PC-3 (cell line): ENCODE data around the gene MYO3A. TPM values are rescaled to one million over a fixed set of nuclear protein-coding genes. Genes with fewer than 3 reads are reported as not detected.
"Not testable (repeated sequence)": the region's sequence is repeated elsewhere in the genome, so short reads cannot be mapped to it uniquely, and the experiment has no call there.

Experiments
- ATAC-seq: fragments of 200-7000 bp; cut with Tn5 transposase; 2 replicates; pipeline ENCODE4 v1.9.1; 2020; ENCODE audit warnings: mild to moderate bottlenecking, moderate library complexity
- BruUV-seq: library from RNA; stranded (reverse); fragments of 400-500 nt; replicated peaks from 2 replicates; lab custom pipeline; 2021; lab: Mats Ljungman, UMichigan
- CTCF ChIA-PET: fragments of 300-600 bp; sonication (Branson Sonifier 250); formaldehyde crosslinking; loops from one replicate; lab custom pipeline; 2022; ENCODE audit warnings: antibody characterized with exemption; lab: Charles Lee
- POLR2A ChIA-PET: fragments of 300-600 bp; sonication (Branson Sonifier 250); formaldehyde crosslinking; loops from one replicate; lab custom pipeline; 2022; ENCODE audit warnings: antibody characterized with exemption; ENCODE audit not compliant: unreplicated experiment; lab: Charles Lee
- DNase-seq: peaks from one replicate; pipeline ENCODE4 v3.0.0-alpha.2; 2015
- H2AFZ ChIP-seq: fragments of 300-600 bp; sonication (generic); 2 replicates; pipeline ENCODE4 v1.6.0; 2016; ENCODE audit warnings: antibody characterized with exemption, low read length
- H3F3A ChIP-seq: fragments of 300-600 bp; sonication (generic); one replicate; pipeline ENCODE4 v1.6.0; 2017; ENCODE audit warnings: antibody characterized with exemption, low read length, control low read depth, mild to moderate bottlenecking; ENCODE audit not compliant: unreplicated experiment
- H3K27ac ChIP-seq: fragments of 300-600 bp; sonication (generic); 2 replicates; pipeline ENCODE4 v1.5.1; 2016; ENCODE audit warnings: mild to moderate bottlenecking, low read length
- H3K27me3 ChIP-seq: fragments of 300-600 bp; sonication (generic); 2 replicates; pipeline ENCODE4 v1.6.1; 2016; ENCODE audit warnings: low read length, mixed read lengths
- H3K36me3 ChIP-seq: fragments of 300-600 bp; sonication (generic); 2 replicates; pipeline ENCODE4 v1.6.1; 2016; ENCODE audit warnings: low read depth, mixed run types, low read length, mixed read lengths
- H3K4me1 ChIP-seq: fragments of 300-600 bp; sonication (generic); 2 replicates; pipeline ENCODE4 v1.5.1; 2016; ENCODE audit warnings: low read length; ENCODE audit not compliant: insufficient read depth
- H3K4me2 ChIP-seq: fragments of 300-600 bp; sonication (generic); 2 replicates; pipeline ENCODE4 v1.6.0; 2016; ENCODE audit warnings: low read length
- H3K4me3 ChIP-seq: fragments of 300-600 bp; sonication (generic); 2 replicates; pipeline ENCODE4 v1.5.1; 2016; ENCODE audit warnings: mild to moderate bottlenecking, low read length, mixed read lengths
- H3K79me2 ChIP-seq: fragments of 300-600 bp; sonication (generic); 2 replicates; pipeline ENCODE4 v1.6.1; 2017; ENCODE audit warnings: low read length, mixed read lengths
- H3K9ac ChIP-seq: fragments of 300-600 bp; sonication (generic); 2 replicates; pipeline ENCODE4 v1.6.0; 2016; ENCODE audit warnings: mild to moderate bottlenecking, low read length
- H3K9me2 ChIP-seq: fragments of 300-600 bp; sonication (generic); replicated peaks from 2 replicates; pipeline ENCODE4 v1.6.1; 2016; ENCODE audit warnings: mixed run types, low read length, mixed read lengths
- H3K9me3 ChIP-seq: fragments of 300-600 bp; sonication (generic); 2 replicates; pipeline ENCODE4 v1.6.1; 2016; ENCODE audit warnings: low read length, mixed read lengths
- H4K20me1 ChIP-seq: fragments of 300-600 bp; sonication (generic); 2 replicates; pipeline ENCODE4 v1.6.1; 2016; ENCODE audit warnings: low read length, mixed read lengths
- EZH2 ChIP-seq: fragments of 300-600 bp; sonication (generic); IDR thresholded peaks from one replicate; pipeline ENCODE4 v1.6.1; 2017; ENCODE audit warnings: antibody characterized with exemption, mild to moderate bottlenecking, low read length; ENCODE audit not compliant: unreplicated experiment
- EZH2phosphoT487 ChIP-seq: fragments of 300-600 bp; sonication (generic); IDR thresholded peaks from 2 replicates; pipeline ENCODE4 v1.6.1; 2018; ENCODE audit warnings: mild to moderate bottlenecking, antibody characterized with exemption, low read length, borderline replicate concordance
- intact Hi-C: fragments of 100-400 bp; cut with micrococcal nuclease; formaldehyde crosslinking; loops from 2 replicates; pipeline ENCODE4 v1.9.0; 2023
- total RNA-seq: library from RNA; depleted of rRNA; stranded (reverse); fragments of >200 nt; gene quantifications from 2 replicates; pipeline ENCODE4 v1.2.3, GENCODE V29; 2014
- TF ChIP-seq, protein P1 (sequence below): fragments of 300-600 bp; sonication (generic); conservative IDR thresholded peaks from 2 replicates; pipeline ENCODE4 v1.5.1; 2017; ENCODE audit warnings: antibody characterized with exemption, low read depth, mild to moderate bottlenecking, low read length

The MYO3A gene
- total RNA-seq, 1 experiment from 2014 or later = not detected

DNA sequence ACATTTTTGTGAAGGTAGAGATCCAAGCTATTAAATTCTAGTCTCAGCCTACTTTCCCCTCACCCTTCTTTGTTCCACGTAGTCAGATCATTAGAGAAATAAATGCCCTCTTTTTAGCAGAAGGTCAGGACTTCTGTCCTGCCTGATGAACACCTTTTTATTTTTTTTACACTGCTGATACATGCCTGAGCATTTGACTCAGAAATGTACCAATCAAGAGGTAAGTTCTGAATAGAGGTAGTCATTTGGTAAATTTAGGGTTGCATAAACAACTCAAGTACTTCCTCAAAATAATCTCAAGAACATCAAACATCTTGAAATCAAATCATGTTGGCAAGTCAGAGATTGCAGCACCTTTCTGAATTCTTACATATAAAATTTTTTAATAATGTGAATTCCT, 133.7 kb downstream of the MYO3A start:
- no peaks in the 10 kb centered on the region for H3K27me3 ChIP-seq
- ChIA-PET POLR2A (no interaction called here), CTCF (no interaction called here)
- TF ChIP-seq EZH2 = no peak
- TF ChIP-seq, protein P1, sequence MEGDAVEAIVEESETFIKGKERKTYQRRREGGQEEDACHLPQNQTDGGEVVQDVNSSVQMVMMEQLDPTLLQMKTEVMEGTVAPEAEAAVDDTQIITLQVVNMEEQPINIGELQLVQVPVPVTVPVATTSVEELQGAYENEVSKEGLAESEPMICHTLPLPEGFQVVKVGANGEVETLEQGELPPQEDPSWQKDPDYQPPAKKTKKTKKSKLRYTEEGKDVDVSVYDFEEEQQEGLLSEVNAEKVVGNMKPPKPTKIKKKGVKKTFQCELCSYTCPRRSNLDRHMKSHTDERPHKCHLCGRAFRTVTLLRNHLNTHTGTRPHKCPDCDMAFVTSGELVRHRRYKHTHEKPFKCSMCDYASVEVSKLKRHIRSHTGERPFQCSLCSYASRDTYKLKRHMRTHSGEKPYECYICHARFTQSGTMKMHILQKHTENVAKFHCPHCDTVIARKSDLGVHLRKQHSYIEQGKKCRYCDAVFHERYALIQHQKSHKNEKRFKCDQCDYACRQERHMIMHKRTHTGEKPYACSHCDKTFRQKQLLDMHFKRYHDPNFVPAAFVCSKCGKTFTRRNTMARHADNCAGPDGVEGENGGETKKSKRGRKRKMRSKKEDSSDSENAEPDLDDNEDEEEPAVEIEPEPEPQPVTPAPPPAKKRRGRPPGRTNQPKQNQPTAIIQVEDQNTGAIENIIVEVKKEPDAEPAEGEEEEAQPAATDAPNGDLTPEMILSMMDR = no peak
- no peak for TF ChIP-seq EZH2phosphoT487
- no peak overlapping the region for H3K4me3 ChIP-seq
- H3K9me2 ChIP-seq = no peaks in the 10 kb centered on the region
- H3K9ac ChIP-seq = no peak overlapping the region
- no peak overlapping the region for H3K4me2 ChIP-seq
- no peaks in the 10 kb centered on the region for H3K79me2 ChIP-seq
- BruUV-seq = no TSS peak
- no peak for ATAC-seq
- no peaks in the 10 kb centered on the region for H3K9me3 ChIP-seq
- H2AFZ ChIP-seq = no peak overlapping the region
- no peaks in the 10 kb centered on the region for H3K36me3 ChIP-seq
- no peaks in the 10 kb centered on the region for H4K20me1 ChIP-seq
- DNase-seq = no peak
- H3K27ac ChIP-seq = no peak overlapping the region
- no peaks in the 10 kb centered on the region for H3K4me1 ChIP-seq
- H3F3A ChIP-seq = no peaks in the 10 kb centered on the region
- intact Hi-C loops = no loop called here

DNA sequence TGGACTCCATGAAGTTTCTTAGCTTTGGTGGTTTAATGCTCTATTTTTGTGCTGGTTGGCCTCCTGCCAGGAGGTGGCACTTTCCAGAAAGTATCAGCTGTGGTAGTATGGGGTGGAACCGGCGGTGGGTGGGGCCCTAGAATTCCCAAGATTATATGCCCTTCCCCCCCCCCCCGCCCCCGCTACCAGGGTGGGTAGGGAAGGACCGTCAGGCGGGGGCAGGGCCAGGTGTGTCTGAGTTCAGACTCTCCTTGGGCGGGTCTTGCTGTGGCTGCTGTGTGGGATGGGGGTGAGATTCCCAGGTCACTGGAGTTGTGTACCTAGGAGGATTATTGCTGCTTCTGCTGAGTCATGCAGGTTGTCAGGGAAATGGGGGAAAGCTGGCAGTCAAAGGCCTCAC, 146.9 kb downstream of the MYO3A start:
- peak; percentile 6 for DNase-seq
- H3K27me3 ChIP-seq, H3K4me2 ChIP-seq, H3K9me2 ChIP-seq, H3K36me3 ChIP-seq, H3K4me1 ChIP-seq, H3K79me2 ChIP-seq, ATAC-seq, POLR2A ChIA-PET, H3K27ac ChIP-seq, CTCF ChIA-PET, H3K4me3 ChIP-seq, intact Hi-C loops, BruUV-seq, H3K9ac ChIP-seq, H2AFZ ChIP-seq, H3F3A ChIP-seq, H4K20me1 ChIP-seq, H3K9me3 ChIP-seq: not testable (repeated sequence)

DNA sequence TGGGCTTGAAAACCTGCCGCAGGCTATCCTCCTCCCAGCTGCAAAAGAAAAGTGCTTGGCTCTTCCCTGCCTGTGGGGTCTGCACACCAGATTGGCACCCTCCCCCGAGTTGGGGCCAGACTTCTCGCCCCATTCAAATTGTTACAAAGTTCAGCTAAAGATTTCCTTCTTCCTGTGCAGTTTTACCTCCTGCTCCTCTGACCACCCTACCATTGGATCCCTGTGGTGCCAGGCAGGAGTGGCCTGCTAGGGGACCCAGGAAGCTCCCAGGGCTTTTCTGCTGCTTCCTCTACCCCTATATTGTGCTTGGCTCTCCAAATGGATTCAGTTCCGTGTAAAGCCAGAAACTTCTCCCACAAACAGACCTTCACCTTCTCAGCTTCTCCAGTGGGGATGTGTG, 147.4 kb downstream of the MYO3A start:
- CTCF ChIA-PET = no interaction called here
- Histone ChIP-seq H3F3A (no peaks in the 10 kb centered on the region), H3K4me3 (no peak overlapping the region), H3K79me2 (no peaks in the 10 kb centered on the region), H3K9me2 (no peaks in the 10 kb centered on the region), H3K4me2 (no peak overlapping the region), H2AFZ (no peak overlapping the region), H3K9ac (no peak overlapping the region), H4K20me1 (no peaks in the 10 kb centered on the region), H3K4me1 (no peaks in the 10 kb centered on the region), H3K27ac (no peak overlapping the region), H3K9me3 (no peaks in the 10 kb centered on the region), H3K36me3 (no peaks in the 10 kb centered on the region), H3K27me3 (no peaks in the 10 kb centered on the region)
- POLR2A ChIA-PET = no interaction called here
- no peak for DNase-seq
- no TSS peak for BruUV-seq
- ATAC-seq = no peak
- TF ChIP-seq EZH2phosphoT487 (no peak), EZH2 (no peak)
- TF ChIP-seq, protein P1 = no peak
- intact Hi-C loops = no loop called here
